HepG2 (cell line): Measurements from ENCODE around the gene SPAG9. TPM values are rescaled to one million over a fixed set of nuclear protein-coding genes. Genes with fewer than 3 reads are reported as not detected.

Experiments used
- ARID3A ChIP-seq: IDR thresholded peaks from 2 replicates; pipeline ENCODE4 v1.6.1; 2012; ENCODE audit warnings: low read depth, low read length, improper control_type of control experiment
- BCL6 ChIP-seq: IDR thresholded peaks from 2 replicates; pipeline ENCODE4 v1.6.1; 2016; ENCODE audit warnings: missing genetic modification reagents, missing compliant biosample characterization
- BHLHE40 ChIP-seq: IDR thresholded peaks from 2 replicates; pipeline ENCODE4 v1.6.1; 2011; ENCODE audit warnings: low read length, improper control_type of control experiment
- CBFB ChIP-seq: sonication (generic); formaldehyde crosslinking; IDR thresholded peaks from 2 replicates; pipeline ENCODE4 v1.4.0; 2020; ENCODE audit warnings: missing genetic modification reagents
- CBX1 ChIP-seq: IDR thresholded peaks from one replicate; pipeline ENCODE4 v1.6.1; 2016; ENCODE audit warnings: antibody characterized with exemption, low read depth
- GLMP ChIP-seq: sonication (generic); formaldehyde crosslinking; IDR thresholded peaks from 2 replicates; pipeline ENCODE4 v1.9.0; 2021; ENCODE audit warnings: missing genetic modification reagents, mild to moderate bottlenecking, borderline replicate concordance
- MTF2 ChIP-seq: sonication (generic); formaldehyde crosslinking; IDR thresholded peaks from 2 replicates; pipeline ENCODE4 v1.5.0; 2020; ENCODE audit warnings: missing genetic modification reagents, borderline replicate concordance
- POGZ ChIP-seq: sonication (generic); formaldehyde crosslinking; IDR thresholded peaks from 2 replicates; pipeline ENCODE4 v1.4.0; 2020; ENCODE audit warnings: mild to moderate bottlenecking, missing genetic modification reagents
- RAD51 ChIP-seq: fragments of 450-650 bp; IDR thresholded peaks from 2 replicates; pipeline ENCODE4 v1.6.1; 2016; ENCODE audit warnings: borderline replicate concordance
- REXO4 ChIP-seq: sonication (generic); formaldehyde crosslinking; IDR thresholded peaks from 2 replicates; pipeline ENCODE4 v1.8.0; 2022; ENCODE audit warnings: missing genetic modification reagents, mild to moderate bottlenecking, borderline replicate concordance
- TBP ChIP-seq: sonication (generic); formaldehyde crosslinking; IDR thresholded peaks from 2 replicates; pipeline ENCODE4 v1.5.0; 2020; ENCODE audit warnings: missing genetic modification reagents
- ZBTB8A ChIP-seq: sonication (generic); formaldehyde crosslinking; IDR thresholded peaks from 2 replicates; pipeline ENCODE4 v1.4.0; 2020; ENCODE audit warnings: mild to moderate bottlenecking, low read depth, missing genetic modification reagents, borderline replicate concordance
- ZFX ChIP-seq: sonication (generic); formaldehyde crosslinking; IDR thresholded peaks from 2 replicates; pipeline ENCODE4 v1.4.0; 2020; ENCODE audit warnings: mild to moderate bottlenecking, low read depth, missing genetic modification reagents, moderate library complexity
- ZNF280B ChIP-seq: sonication (generic); formaldehyde crosslinking; IDR thresholded peaks from 2 replicates; pipeline ENCODE4 v1.5.0; 2020; ENCODE audit warnings: missing genetic modification reagents, mild to moderate bottlenecking, borderline replicate concordance
- ZNF569 ChIP-seq: sonication (generic); formaldehyde crosslinking; IDR thresholded peaks from 2 replicates; pipeline ENCODE4 v1.5.0; 2020; ENCODE audit warnings: mild to moderate bottlenecking, missing genetic modification reagents, moderate library complexity, borderline replicate concordance
- ZNF652 ChIP-seq: IDR thresholded peaks from 2 replicates; pipeline ENCODE4 v1.6.1; 2016; ENCODE audit warnings: low read depth, borderline replicate concordance
- ZNF710 ChIP-seq: sonication (generic); formaldehyde crosslinking; IDR thresholded peaks from 2 replicates; pipeline ENCODE4 v1.5.0; 2020; ENCODE audit warnings: mild to moderate bottlenecking, missing genetic modification reagents, borderline replicate concordance
- ZNF792 ChIP-seq: IDR thresholded peaks from 2 replicates; pipeline ENCODE4 v1.6.1; 2016
- polyA plus RNA-seq, 8 experiments: library from polyadenylated mRNA; depleted of rRNA in 3 of 8; stranded (reverse) in 7 of 8; unstranded in 1 of 8; fragments of >200 nt; fragmentation: Illumina TruSeq in 4 of 8; extraction: Trizol in 4 of 8; gene quantifications; 2 replicates each; pipeline versions ENCODE4 v1.2.1 to v1.2.3, GENCODE V29; 2011 to 2016; ENCODE audit warnings: low read depth in 4 of 8, missing spikeins in 1 of 8, mixed read lengths in 1 of 8; ENCODE audit not compliant: insufficient read depth in 1 of 8
- total RNA-seq, 5 experiments: library from RNA; depleted of rRNA; stranded (reverse); fragments of >200 nt; fragmentation: Illumina TruSeq; extraction: Trizol; gene quantifications; 2 replicates each; pipeline ENCODE4 v1.2.3, GENCODE V29; 2016; ENCODE audit warnings: low read depth in 1 of 5
- TF ChIP-seq, protein P1 (sequence below): sonication (generic); formaldehyde crosslinking; IDR thresholded peaks from 2 replicates; pipeline ENCODE4 v1.4.0; 2020; ENCODE audit warnings: missing genetic modification reagents, borderline replicate concordance
- TF ChIP-seq, protein P2 (sequence below): sonication (generic); formaldehyde crosslinking; IDR thresholded peaks from 2 replicates; pipeline ENCODE4 v1.4.0; 2020; ENCODE audit warnings: mild to moderate bottlenecking, missing genetic modification reagents

Gene SPAG9
- total and polyA plus RNA-seq, 2 of the 13 experiments (the other 11 are each of a cell fraction or from before 2014, with no cell fraction given) = 43.2 to 78.6 TPM

GRCh38 chr17:51166987-51167931 lies 46.6 kb upstream of the SPAG9 start (continued):
- 0 out of 2 replicates have a peak, but pooled peaks have one; percentile 23 for TF ChIP-seq ARID3A
- no peak for TF ChIP-seq RAD51
- TF ChIP-seq ZNF280B (CRISPR knock-in tag) = no peak
- TF ChIP-seq, protein P1, sequence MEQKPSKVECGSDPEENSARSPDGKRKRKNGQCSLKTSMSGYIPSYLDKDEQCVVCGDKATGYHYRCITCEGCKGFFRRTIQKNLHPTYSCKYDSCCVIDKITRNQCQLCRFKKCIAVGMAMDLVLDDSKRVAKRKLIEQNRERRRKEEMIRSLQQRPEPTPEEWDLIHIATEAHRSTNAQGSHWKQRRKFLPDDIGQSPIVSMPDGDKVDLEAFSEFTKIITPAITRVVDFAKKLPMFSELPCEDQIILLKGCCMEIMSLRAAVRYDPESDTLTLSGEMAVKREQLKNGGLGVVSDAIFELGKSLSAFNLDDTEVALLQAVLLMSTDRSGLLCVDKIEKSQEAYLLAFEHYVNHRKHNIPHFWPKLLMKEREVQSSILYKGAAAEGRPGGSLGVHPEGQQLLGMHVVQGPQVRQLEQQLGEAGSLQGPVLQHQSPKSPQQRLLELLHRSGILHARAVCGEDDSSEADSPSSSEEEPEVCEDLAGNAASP = no peak
- no peak for TF ChIP-seq ZBTB8A
- no peak for TF ChIP-seq BCL6 (CRISPR knock-in tag)
- TF ChIP-seq CBX1 = no peak
- peak; percentile 0; the same call in 1 of the 2 replicates for TF ChIP-seq ZNF710 (CRISPR knock-in tag)
- TF ChIP-seq MTF2 (CRISPR knock-in tag) = no peak
- 0 out of 2 replicates have a peak, but pooled peaks have one; percentile 9 for TF ChIP-seq BHLHE40
- TF ChIP-seq REXO4 (CRISPR knock-in tag) = no peak
- TF ChIP-seq ZNF569 (CRISPR knock-in tag) = no peak
- TF ChIP-seq, protein P2, sequence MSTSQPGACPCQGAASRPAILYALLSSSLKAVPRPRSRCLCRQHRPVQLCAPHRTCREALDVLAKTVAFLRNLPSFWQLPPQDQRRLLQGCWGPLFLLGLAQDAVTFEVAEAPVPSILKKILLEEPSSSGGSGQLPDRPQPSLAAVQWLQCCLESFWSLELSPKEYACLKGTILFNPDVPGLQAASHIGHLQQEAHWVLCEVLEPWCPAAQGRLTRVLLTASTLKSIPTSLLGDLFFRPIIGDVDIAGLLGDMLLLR (CRISPR knock-in tag) = no peak; the same call in 1 of the 2 replicates
- peak; percentile 71; the same call in 1 of the 2 replicates for TF ChIP-seq ZNF792 (CRISPR knock-in tag)
- TF ChIP-seq ZFX = peak; percentile 5; the same call in 1 of the 2 replicates
- TF ChIP-seq ZNF652 (CRISPR knock-in tag) = no peak
- TF ChIP-seq CBFB (CRISPR knock-in tag) = no peak
- TF ChIP-seq TBP (CRISPR knock-in tag) = no peak
- TF ChIP-seq GLMP (CRISPR knock-in tag) = no peak
- TF ChIP-seq POGZ = no peak
